Omental fat pad (tissue), 4 donors: Measurements from ENCODE around the gene TRPC4. TPM values are rescaled to one million over a fixed set of nuclear protein-coding genes. Genes with fewer than 3 reads are reported as not detected.

Source experiments
- ATAC-seq: fragments of 150-250 bp; one replicate; pipeline ENCODE4 v1.9.1; 2016; ENCODE audit warnings: mild to moderate bottlenecking, moderate library complexity; ENCODE audit not compliant: low FRiP score
- DNase-seq: peaks from one replicate; pipeline ENCODE4 v3.0.0-alpha.2; 2019; ENCODE audit warnings: low spot score
- total RNA-seq, 4 donors: library from RNA; depleted of rRNA; stranded (reverse); fragments of >200 nt; gene quantifications; one replicate each; pipeline ENCODE4 v1.1.0, GENCODE V29; 2016
- TF ChIP-seq, protein P1 (sequence below), 3 donors: fragments of 450-650 bp; IDR thresholded peaks; one replicate each; pipeline ENCODE4 v1.5.1; 2016 to 2017; ENCODE audit warnings: antibody characterized with exemption in 3 of 3, mild to moderate bottlenecking in 3 of 3, moderate library complexity in 2 of 3

The TRPC4 gene
- total RNA-seq, 4 donors from 2014 or later, result 0.56 to 1.4 (median 0.95) TPM

DNA sequence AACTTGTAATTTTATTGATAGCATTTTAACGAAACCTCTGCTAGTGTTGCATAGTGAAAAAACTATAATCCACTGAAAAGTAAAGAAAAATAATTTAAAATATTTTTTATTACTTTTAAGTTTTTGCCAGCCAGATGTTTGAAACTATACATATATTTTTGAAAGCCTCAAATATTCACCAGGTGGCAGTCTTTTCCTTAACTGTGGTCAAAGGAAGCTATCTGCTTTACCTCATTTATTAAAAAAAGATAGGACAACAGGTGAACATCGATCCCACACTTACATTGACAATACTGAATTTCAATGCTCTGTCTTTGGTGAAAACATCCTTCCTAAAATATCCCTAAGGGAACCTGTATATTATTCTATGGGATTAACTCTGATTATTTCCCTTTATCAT lies 100.5 kb downstream of the TRPC4 start:
- TF ChIP-seq, protein P1, sequence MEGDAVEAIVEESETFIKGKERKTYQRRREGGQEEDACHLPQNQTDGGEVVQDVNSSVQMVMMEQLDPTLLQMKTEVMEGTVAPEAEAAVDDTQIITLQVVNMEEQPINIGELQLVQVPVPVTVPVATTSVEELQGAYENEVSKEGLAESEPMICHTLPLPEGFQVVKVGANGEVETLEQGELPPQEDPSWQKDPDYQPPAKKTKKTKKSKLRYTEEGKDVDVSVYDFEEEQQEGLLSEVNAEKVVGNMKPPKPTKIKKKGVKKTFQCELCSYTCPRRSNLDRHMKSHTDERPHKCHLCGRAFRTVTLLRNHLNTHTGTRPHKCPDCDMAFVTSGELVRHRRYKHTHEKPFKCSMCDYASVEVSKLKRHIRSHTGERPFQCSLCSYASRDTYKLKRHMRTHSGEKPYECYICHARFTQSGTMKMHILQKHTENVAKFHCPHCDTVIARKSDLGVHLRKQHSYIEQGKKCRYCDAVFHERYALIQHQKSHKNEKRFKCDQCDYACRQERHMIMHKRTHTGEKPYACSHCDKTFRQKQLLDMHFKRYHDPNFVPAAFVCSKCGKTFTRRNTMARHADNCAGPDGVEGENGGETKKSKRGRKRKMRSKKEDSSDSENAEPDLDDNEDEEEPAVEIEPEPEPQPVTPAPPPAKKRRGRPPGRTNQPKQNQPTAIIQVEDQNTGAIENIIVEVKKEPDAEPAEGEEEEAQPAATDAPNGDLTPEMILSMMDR (IDR thresholded peaks at IDR 0.05), result no peak
- no peak for DNase-seq

DNA sequence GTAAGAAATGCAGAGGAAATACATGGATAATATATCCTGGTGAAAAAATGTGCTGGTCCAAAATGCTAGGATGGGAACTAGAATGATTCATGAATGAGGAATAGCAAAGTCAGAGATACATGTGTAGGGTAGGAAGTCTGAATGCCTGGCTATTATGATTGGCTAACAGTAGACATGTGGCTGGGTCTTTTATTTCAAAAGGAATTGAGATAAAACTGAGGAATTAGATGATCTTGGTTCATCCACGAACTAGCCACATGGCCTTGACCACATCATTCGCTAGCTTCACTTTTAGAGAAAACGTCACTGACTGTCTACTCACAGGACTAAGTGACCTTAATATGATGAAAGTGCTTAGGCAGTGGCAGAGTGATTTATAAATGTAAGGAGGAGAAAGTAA lies 103.1 kb downstream of the TRPC4 start:
- ATAC-seq, result no peak

More for the DNA sequence above, 100.5 kb downstream of the TRPC4 start:
- ATAC-seq, result no peak

DNA sequence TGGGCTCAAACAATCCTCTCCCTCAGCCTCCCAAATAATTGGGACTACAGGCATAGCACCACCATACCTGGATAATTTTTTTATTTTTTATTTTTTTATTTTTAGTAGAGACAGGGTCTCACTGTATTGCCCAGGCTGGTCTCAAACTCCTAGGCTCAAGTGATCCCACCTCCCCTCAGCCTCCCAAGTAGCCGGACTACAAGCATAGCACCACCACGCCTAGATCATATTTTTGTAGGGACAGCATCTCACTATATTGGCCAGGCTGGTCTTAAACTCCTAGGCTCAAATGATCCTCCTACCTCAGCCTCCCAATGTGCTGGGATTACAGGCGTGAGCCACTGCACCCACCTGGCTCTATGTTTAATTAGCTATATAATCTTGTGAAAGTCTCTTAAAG lies 114.2 kb downstream of the TRPC4 start:
- no peak for ATAC-seq
- DNase-seq, result no peak
- TF ChIP-seq, protein P1 (IDR thresholded peaks at IDR 0.05), result no peak

More for the DNA sequence above, 103.1 kb downstream of the TRPC4 start:
- TF ChIP-seq, protein P1 (IDR thresholded peaks at IDR 0.05), result no peak
- no peak for DNase-seq

DNA sequence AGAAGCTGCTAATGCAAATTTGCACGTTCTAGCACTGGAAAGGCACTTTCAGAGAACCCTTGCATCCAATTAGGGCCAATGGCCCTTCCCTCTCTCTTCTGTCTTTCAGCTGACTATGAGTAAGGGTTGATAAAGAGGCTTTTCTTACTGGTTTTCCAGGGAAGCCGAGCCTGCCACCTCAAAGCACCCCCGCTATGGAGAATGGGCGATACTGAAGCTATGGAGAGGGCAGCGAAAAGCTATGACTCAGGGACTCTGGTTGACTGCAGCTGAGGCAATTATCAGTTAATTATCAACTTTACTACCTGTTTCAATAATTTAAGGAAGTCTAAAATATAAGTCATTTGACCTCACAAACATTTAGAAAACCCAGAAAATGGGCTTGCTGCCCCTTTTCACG lies 115.8 kb downstream of the TRPC4 start:
- TF ChIP-seq, protein P1 (IDR thresholded peaks at IDR 0.05), result no peak
- no peak for ATAC-seq
- no peak for DNase-seq

DNA sequence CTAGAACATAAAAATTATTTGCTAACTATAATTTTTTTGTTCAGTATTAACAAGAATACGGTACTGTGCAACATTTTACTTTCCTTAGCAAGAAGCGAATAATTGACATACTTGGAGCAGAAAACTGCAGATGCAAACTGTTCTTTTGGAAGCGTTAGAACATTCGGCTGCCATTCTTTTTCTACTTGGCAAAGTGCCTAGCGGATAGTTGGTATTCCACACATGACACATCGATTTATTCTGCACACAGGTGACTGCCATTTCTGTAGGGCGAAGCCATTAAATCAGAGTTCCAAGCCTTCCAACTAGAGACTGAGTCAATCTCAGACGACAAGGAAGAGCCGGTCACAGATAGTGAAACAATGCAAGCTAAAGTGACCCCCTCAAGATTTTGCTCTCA lies 117.4 kb downstream of the TRPC4 start:
- ATAC-seq (no peak), DNase-seq (no peak)

DNA sequence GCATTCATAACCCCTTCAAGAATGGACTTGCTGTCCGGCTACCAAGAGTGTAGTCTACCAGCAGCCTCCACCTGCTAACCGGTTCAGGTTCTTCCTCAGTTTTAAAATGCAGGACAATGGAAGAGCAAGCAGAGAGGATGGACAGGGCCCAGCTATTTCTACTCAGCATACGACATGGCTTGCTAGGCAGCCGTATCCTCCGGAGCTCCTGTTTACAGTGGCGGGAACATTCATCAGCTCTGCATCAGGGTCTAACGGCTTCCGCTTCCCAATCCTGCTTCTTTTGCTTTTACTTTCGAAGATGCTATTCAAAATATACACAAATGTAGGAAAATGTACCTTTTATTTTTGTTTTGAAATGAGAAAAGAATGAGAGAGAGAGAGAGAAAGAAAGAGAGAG lies 118.5 kb downstream of the TRPC4 start:
- TF ChIP-seq, protein P1 (IDR thresholded peaks at IDR 0.05), result no peak
- DNase-seq (no peak), ATAC-seq (no peak)

More for the DNA sequence above, 117.4 kb downstream of the TRPC4 start:
- TF ChIP-seq, protein P1 (IDR thresholded peaks at IDR 0.05), result no peak

DNA sequence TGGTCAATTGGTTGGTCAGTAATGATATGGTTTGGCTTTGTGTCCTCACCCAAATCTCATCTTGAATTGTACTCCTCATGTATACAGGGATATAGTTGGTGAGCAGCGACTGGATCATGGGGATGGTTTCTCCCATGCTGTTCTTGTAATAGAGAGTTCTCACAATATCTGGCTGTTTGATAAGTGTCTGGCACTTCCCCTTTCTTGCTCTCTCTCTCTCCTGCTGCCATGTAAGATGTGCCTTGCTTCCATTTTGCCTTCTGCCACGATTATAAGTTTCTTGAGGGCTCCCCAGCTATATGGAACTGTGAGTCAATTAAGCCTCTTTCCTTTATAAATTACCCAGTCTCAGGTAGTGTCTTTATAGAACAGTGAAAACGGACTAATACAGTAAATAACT lies 120.7 kb downstream of the TRPC4 start:
- DNase-seq (no peak), ATAC-seq (no peak)
- TF ChIP-seq, protein P1 (IDR thresholded peaks at IDR 0.05), result no peak
